ENCODE results near the gene TIGD6. TPM values are rescaled to one million over a fixed set of nuclear protein-coding genes. Genes with fewer than 3 reads are reported as not detected.

TIGD6 gene
- total and polyA plus RNA-seq, 4 donors, result 3.0 to 5.0 (median 4.2) TPM

DNA sequence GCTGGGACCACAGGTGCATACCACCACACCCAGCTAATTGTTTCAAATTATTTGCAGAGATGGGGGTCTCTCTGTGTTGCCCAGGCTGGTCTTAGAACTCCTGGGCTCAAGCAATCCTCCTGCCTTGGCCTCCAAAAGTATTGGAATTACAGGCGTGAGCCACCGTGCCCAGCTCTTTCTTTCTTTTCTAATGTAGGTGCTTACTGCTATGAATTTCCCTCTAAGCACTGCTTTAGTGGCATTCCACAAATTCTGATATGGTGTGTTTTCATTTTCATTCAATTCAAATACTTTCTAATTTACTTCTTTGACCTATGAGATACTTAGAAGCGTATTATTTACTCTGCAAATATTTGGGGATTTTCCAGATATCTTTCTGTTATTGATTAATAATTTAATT lies 15.0 kb upstream of the TIGD6 start:
- ATAC-seq (ENCODE audit: insufficient read depth, low FRiP score), result no peak
- 99% methylated on average over 3 of the region's 3 CpGs for whole genome bisulfite sequencing, 2 donors
- no peaks in the 10 kb centered on the region for H3K4me1 ChIP-seq (ENCODE audit: control insufficient read depth in 5 of 5, insufficient read depth in 5 of 5, low read length in 5 of 5)
- peaks cover 33 to 73% (median 58%) of the 10 kb centered on the region in 4 donors for H3K36me3 ChIP-seq (ENCODE audit: control insufficient read depth in 4 of 4, insufficient read depth in 4 of 4, low read length in 4 of 4)
- H3K27me3 ChIP-seq (ENCODE audit: control insufficient read depth in 3 of 3, insufficient read depth in 3 of 3, low read length in 2 of 3), result no peaks in the 10 kb centered on the region
- H3K27ac ChIP-seq (ENCODE audit: low read depth in 1 of 2, low read length in 1 of 2), result no peak overlapping the region
- H3K4me3 ChIP-seq, result no peak overlapping the region
- no peak for DNase-seq
- H3K9ac ChIP-seq (ENCODE audit: insufficient read depth in 1 of 2, low read length in 2 of 2), result no peak overlapping the region
- peaks cover 0 to 8% (median 6%) of the 10 kb centered on the region in 4 donors for H3K9me3 ChIP-seq (ENCODE audit: control insufficient read depth in 4 of 4, insufficient read depth in 3 of 4, low read length in 3 of 4)
- no peak for TF ChIP-seq CTCF (IDR thresholded peaks at IDR 0.05; ENCODE audit: control extremely low read depth, extremely low read depth)

- no peaks in the 10 kb centered on the region for H3K27me3 ChIP-seq (ENCODE audit: control insufficient read depth in 3 of 3, insufficient read depth in 3 of 3, low read length in 2 of 3)
- 86 to 89% methylated on average over 3 of the region's 3 CpGs for WGBS, 2 donors
These were observed 14.0 kb upstream of the TIGD6 start for GRCh38 chr5:150014456-150014855.

GRCh38 chr5:150013931-150014330 lies 13.5 kb upstream of the TIGD6 start:
- WGBS, 2 donors, result 88 to 94% methylated on average over 4 of the region's 4 CpGs
- TF ChIP-seq CTCF (IDR thresholded peaks at IDR 0.05; ENCODE audit: control extremely low read depth, extremely low read depth), result no peak
- ATAC-seq (ENCODE audit: insufficient read depth, low FRiP score), result no peak

More at GRCh38 chr5:150014456-150014855, 14.0 kb upstream of the TIGD6 start:
- Histone ChIP-seq H3K36me3 (ENCODE audit: control insufficient read depth in 4 of 4, insufficient read depth in 4 of 4, low read length in 4 of 4) (peaks cover 37 to 68% (median 54%) of the 10 kb centered on the region in 4 donors), H3K9me3 (ENCODE audit: control insufficient read depth in 4 of 4, insufficient read depth in 3 of 4, low read length in 3 of 4) (peaks cover 0 to 8% (median 6%) of the 10 kb centered on the region in 4 donors), H3K4me3 (no peak overlapping the region), H3K4me1 (ENCODE audit: control insufficient read depth in 5 of 5, insufficient read depth in 5 of 5, low read length in 5 of 5) (no peaks in the 10 kb centered on the region), H3K27ac (ENCODE audit: low read depth in 1 of 2, low read length in 1 of 2) (no peak overlapping the region), H3K9ac (ENCODE audit: insufficient read depth in 1 of 2, low read length in 2 of 2) (no peak overlapping the region)
- TF ChIP-seq CTCF (IDR thresholded peaks at IDR 0.05; ENCODE audit: control extremely low read depth, extremely low read depth), result no peak
- ATAC-seq (ENCODE audit: insufficient read depth, low FRiP score) (no peak), DNase-seq (no peak)

More at GRCh38 chr5:150013931-150014330, 13.5 kb upstream of the TIGD6 start:
- Histone ChIP-seq H3K9ac (ENCODE audit: insufficient read depth in 1 of 2, low read length in 2 of 2) (no peak overlapping the region), H3K36me3 (ENCODE audit: control insufficient read depth in 4 of 4, insufficient read depth in 4 of 4, low read length in 4 of 4) (peaks cover 37 to 64% (median 52%) of the 10 kb centered on the region in 4 donors), H3K27ac (ENCODE audit: low read depth in 1 of 2, low read length in 1 of 2) (no peak overlapping the region), H3K4me3 (no peak overlapping the region), H3K9me3 (ENCODE audit: control insufficient read depth in 4 of 4, insufficient read depth in 3 of 4, low read length in 3 of 4) (peaks cover 0 to 8% (median 6%) of the 10 kb centered on the region in 4 donors), H3K27me3 (ENCODE audit: control insufficient read depth in 3 of 3, insufficient read depth in 3 of 3, low read length in 2 of 3) (no peaks in the 10 kb centered on the region), H3K4me1 (ENCODE audit: control insufficient read depth in 5 of 5, insufficient read depth in 5 of 5, low read length in 5 of 5) (no peaks in the 10 kb centered on the region)
- DNase-seq, result no peak

Data from lung (tissue), 12 donors.